Type B pancreatic cell (in vitro differentiated cells): ENCODE measurements around the gene CCNQ. TPM values are rescaled to one million over a fixed set of nuclear protein-coding genes. Genes with fewer than 3 reads are reported as not detected.

Experiments
- DNase-seq: peaks from one replicate; pipeline ENCODE4 v3.0.0; 2021; ENCODE audit warnings: mixed read lengths; ENCODE audit not compliant: unreplicated experiment; ENCODE audit errors: extremely low spot score
- H3K27ac Mint-ChIP-seq: 2 replicates; pipeline ENCODE4 v1.8.0; 2021; ENCODE audit warnings: mild to moderate bottlenecking, mixed read lengths
- H3K27me3 Mint-ChIP-seq: 2 replicates; pipeline ENCODE4 v1.8.0; 2021; ENCODE audit warnings: mixed read lengths
- H3K36me3 Mint-ChIP-seq: 2 replicates; pipeline ENCODE4 v1.8.0; 2021; ENCODE audit warnings: mixed read lengths
- H3K4me1 Mint-ChIP-seq: one replicate; pipeline ENCODE4 v1.8.0; 2021; ENCODE audit warnings: mixed read lengths; ENCODE audit not compliant: unreplicated experiment
- H3K4me3 Mint-ChIP-seq: 2 replicates; pipeline ENCODE4 v1.8.0; 2021; ENCODE audit warnings: mild to moderate bottlenecking, mixed read lengths
- H3K9me3 Mint-ChIP-seq: 2 replicates; pipeline ENCODE4 v1.8.0; 2021; ENCODE audit warnings: mixed read lengths
- total RNA-seq: library from RNA; stranded (reverse); gene quantifications from 2 replicates; pipeline ENCODE4 v1.2.1, GENCODE V29; 2021; ENCODE audit warnings: low replicate concordance
- TF ChIP-seq, protein P1 (sequence below): fragments of 200-600 bp; sonication (generic); conservative IDR thresholded peaks from 2 replicates; pipeline ENCODE4 v1.5.0; 2021; ENCODE audit warnings: antibody characterized with exemption, mild to moderate bottlenecking

Gene CCNQ
- total RNA-seq, 1 donor from 2014 or later = 19.0 TPM

DNA sequence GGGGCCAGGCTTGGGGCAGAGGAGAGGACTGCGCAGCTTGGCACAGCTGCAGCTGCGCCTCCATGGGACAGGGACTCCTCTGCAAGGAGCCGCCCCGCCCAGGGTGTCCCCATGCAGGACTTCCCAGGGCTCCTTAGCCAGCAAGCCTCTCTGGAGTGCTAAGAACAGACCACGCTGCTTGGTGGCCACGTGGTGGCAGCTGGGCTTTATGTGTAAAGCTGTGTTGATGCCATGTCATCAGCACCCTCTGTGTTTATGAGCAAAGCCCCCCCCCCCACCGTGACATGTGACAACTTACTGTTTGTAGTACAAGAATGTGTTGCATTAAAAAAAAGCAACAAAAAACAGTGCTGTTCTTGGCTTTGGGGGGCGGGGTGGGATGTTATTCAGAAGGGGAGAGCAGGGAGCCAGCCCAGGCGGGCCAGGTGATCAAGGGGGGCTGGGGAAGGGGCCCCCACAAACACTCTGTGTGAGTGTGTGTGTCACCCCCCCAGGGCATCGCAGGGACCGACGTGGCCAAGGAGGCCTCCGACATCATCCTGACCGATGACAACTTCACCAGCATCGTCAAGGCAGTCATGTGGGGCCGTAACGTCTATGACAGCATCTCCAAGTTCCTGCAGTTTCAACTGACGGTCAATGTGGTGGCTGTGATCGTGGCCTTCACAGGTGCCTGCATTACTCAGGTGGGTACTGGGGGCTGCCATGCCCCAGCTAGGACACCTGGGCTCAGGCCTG is 41.2 kb downstream of the CCNQ start:
- Mint-ChIP-seq H3K4me3 (no peak overlapping the region), H3K9me3 (no peaks in the 10 kb centered on the region), H3K36me3 (no peaks in the 10 kb centered on the region), H3K27ac (no peak overlapping the region), H3K27me3 (no peaks in the 10 kb centered on the region), H3K4me1 (no peaks in the 10 kb centered on the region)
- TF ChIP-seq, protein P1, sequence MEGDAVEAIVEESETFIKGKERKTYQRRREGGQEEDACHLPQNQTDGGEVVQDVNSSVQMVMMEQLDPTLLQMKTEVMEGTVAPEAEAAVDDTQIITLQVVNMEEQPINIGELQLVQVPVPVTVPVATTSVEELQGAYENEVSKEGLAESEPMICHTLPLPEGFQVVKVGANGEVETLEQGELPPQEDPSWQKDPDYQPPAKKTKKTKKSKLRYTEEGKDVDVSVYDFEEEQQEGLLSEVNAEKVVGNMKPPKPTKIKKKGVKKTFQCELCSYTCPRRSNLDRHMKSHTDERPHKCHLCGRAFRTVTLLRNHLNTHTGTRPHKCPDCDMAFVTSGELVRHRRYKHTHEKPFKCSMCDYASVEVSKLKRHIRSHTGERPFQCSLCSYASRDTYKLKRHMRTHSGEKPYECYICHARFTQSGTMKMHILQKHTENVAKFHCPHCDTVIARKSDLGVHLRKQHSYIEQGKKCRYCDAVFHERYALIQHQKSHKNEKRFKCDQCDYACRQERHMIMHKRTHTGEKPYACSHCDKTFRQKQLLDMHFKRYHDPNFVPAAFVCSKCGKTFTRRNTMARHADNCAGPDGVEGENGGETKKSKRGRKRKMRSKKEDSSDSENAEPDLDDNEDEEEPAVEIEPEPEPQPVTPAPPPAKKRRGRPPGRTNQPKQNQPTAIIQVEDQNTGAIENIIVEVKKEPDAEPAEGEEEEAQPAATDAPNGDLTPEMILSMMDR = no peak
- DNase-seq = no peak

DNA sequence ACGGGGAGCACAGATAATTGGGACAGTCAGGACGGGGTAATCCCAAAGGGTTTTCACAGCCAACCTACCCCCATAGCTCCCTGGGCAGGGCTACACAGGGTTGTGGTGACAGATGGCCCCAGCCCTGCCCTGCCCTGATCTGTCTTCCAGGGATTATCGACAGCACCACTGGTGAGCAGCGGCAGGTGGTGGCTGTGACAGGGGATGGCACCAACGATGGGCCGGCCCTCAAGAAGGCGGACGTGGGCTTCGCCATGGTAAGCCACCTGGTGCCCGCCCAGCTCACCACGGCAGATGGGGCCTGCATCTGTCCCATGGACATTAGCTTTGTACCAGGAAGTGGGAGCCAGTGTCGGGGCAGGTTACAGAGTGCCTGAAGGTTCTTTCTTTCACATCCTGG is 42.2 kb downstream of the CCNQ start:
- Mint-ChIP-seq H3K27ac (no peak overlapping the region), H3K4me1 (no peaks in the 10 kb centered on the region), H3K4me3 (no peak overlapping the region), H3K9me3 (no peaks in the 10 kb centered on the region), H3K36me3 (no peaks in the 10 kb centered on the region), H3K27me3 (no peaks in the 10 kb centered on the region)
- TF ChIP-seq, protein P1 = no peak
- no peak for DNase-seq

DNA sequence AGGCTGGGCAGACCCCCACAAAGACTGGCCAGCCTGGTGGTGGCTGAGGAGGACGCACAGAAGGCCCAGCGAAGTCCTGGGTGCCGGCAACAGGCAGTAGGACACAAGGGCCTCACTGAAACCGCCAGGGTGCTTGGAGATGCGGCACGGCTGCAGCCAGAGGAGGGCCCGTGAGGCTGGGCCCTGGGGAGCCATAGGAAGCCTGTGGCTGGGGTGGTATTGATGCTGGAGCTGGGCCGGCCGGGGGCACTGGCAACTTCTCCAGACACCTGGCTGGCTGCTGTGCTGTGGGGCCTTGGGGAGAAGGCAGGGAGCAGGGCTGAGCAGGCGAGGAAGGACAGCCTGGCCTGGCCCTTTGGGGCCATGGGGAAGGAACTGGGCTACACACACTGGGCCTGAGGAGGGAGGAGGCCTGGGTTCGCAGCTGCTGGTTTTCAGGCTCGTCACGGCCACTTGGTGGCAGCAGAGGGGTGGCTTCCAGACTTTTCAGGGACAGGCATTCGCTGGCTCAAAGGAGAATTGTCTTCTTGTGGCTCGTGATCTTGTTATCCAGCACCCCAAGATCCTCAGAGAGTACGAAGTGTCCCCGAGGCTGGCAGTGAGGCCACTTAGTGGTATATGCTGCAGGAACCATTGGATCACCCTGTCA is 44.3 kb downstream of the CCNQ start:
- Mint-ChIP-seq H3K36me3 (no peaks in the 10 kb centered on the region), H3K4me3 (no peak overlapping the region), H3K4me1 (no peaks in the 10 kb centered on the region), H3K27me3 (no peaks in the 10 kb centered on the region), H3K27ac (no peak overlapping the region), H3K9me3 (no peaks in the 10 kb centered on the region)
- TF ChIP-seq, protein P1 = peak; percentile 76
- no peak for DNase-seq

DNA sequence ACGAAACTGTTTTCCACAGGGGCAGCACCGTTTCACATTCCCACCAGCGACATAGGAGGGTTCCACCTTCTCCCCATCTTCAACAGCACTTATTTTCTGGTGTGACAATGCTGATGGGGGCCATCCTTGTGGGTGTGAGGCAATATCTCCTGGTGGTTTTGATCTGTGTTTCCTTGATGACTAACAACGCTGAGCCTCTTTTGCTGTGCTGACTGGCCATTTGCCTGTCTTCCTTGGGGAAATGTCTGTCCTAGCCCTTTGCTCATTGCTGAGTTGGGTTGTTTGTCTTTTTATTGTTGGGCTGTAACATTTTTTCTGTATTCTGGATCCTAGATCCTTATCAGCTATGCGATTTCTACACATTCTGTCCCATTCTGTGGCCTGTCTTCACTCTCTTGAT is 47.8 kb downstream of the CCNQ start:
- no peaks in the 10 kb centered on the region for H3K27me3 Mint-ChIP-seq
- no peaks in the 10 kb centered on the region for H3K9me3 Mint-ChIP-seq
- H3K4me3 Mint-ChIP-seq = no peak overlapping the region
- DNase-seq = no peak
- H3K4me1 Mint-ChIP-seq = no peaks in the 10 kb centered on the region
- H3K27ac Mint-ChIP-seq = no peak overlapping the region
- TF ChIP-seq, protein P1 = no peak
- no peaks in the 10 kb centered on the region for H3K36me3 Mint-ChIP-seq

DNA sequence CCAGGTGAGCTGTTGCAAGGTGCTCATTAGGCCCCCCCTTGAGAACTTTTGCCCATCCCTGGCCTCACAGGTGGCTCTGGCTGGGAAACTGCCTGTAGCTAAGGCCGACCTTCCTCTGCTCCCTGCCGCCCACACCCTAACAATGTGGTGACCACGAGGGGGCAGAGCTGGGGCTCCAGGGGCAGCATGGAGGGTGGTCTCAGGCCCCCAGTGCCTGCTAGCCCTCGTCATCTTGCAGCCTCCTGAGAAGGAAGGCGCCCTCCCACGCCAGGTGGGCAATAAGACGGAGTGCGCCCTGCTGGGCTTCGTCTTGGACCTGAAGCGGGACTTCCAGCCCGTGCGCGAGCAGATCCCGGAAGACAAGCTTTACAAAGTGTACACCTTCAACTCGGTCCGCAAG is 49.1 kb downstream of the CCNQ start:
- no peaks in the 10 kb centered on the region for H3K9me3 Mint-ChIP-seq
- TF ChIP-seq, protein P1 = no peak
- no peak overlapping the region for H3K4me3 Mint-ChIP-seq
- H3K4me1 Mint-ChIP-seq = no peaks in the 10 kb centered on the region
- H3K27me3 Mint-ChIP-seq = no peaks in the 10 kb centered on the region
- H3K27ac Mint-ChIP-seq = no peak overlapping the region
- H3K36me3 Mint-ChIP-seq = no peaks in the 10 kb centered on the region
- no peak for DNase-seq
